ENCODE results near the gene CBFA2T2. TPM values are rescaled to one million over a fixed set of nuclear protein-coding genes. Genes with fewer than 3 reads are reported as not detected.
"Not testable (repeated sequence)": the region's sequence is repeated elsewhere in the genome, so short reads cannot be mapped to it uniquely, and the experiment has no call there.

The CBFA2T2 gene
- polyA plus RNA-seq, 3 donors, result 1.7 to 9.7 (median 4.9) TPM

- H3K36me3 ChIP-seq (replicated peaks in 1 of 2; ENCODE audit: control insufficient read depth in 1 of 2, insufficient read depth in 2 of 2, low read length in 2 of 2), result no peaks in the 10 kb centered on the region
- peak overlapping the region in 1 of 7 donors; percentile 9 for H3K27ac Mint-ChIP-seq
- no peak overlapping the region for H3K4me2 ChIP-seq (replicated peaks; ENCODE audit: extremely low read depth, low read length, poor library complexity, severe bottlenecking)
- no peak overlapping the region for H2AFZ ChIP-seq (ENCODE audit: insufficient read depth, low read depth, low read length, poor library complexity, severe bottlenecking)
- no peaks in the 10 kb centered on the region for H3K4me1 ChIP-seq (ENCODE audit: control insufficient read depth in 1 of 2, insufficient read depth in 2 of 2, low read length in 2 of 2)
- WGBS (ENCODE audit: insufficient coverage), result no CpG with 5 or more reads among the region's 1 CpG
- H3K27ac ChIP-seq (ENCODE audit: low read depth in 1 of 2, low read length in 2 of 2), result no peak overlapping the region
- H4K20me1 ChIP-seq (ENCODE audit: insufficient read depth, low read length), result peaks cover 13% of the 10 kb centered on the region
- DNase-seq, result no peak
- no peak overlapping the region for H3K4me3 Mint-ChIP-seq
- no peaks in the 10 kb centered on the region for H3K79me2 ChIP-seq (ENCODE audit: insufficient read depth, low read length)
- peaks cover 1 to 7% of the 10 kb centered on the region in 2 donors for H3K36me3 Mint-ChIP-seq
- H3K27me3 Mint-ChIP-seq (ENCODE audit: low read depth in 3 of 3), result no peaks in the 10 kb centered on the region
- TF ChIP-seq, protein P1, sequence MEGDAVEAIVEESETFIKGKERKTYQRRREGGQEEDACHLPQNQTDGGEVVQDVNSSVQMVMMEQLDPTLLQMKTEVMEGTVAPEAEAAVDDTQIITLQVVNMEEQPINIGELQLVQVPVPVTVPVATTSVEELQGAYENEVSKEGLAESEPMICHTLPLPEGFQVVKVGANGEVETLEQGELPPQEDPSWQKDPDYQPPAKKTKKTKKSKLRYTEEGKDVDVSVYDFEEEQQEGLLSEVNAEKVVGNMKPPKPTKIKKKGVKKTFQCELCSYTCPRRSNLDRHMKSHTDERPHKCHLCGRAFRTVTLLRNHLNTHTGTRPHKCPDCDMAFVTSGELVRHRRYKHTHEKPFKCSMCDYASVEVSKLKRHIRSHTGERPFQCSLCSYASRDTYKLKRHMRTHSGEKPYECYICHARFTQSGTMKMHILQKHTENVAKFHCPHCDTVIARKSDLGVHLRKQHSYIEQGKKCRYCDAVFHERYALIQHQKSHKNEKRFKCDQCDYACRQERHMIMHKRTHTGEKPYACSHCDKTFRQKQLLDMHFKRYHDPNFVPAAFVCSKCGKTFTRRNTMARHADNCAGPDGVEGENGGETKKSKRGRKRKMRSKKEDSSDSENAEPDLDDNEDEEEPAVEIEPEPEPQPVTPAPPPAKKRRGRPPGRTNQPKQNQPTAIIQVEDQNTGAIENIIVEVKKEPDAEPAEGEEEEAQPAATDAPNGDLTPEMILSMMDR (IDR thresholded peaks at IDR 0.05), result no peak
- H3K9me3 ChIP-seq (replicated peaks in 1 of 2; ENCODE audit: control insufficient read depth in 1 of 2, insufficient read depth in 1 of 2, low read length in 2 of 2), result no peaks in the 10 kb centered on the region
- intact Hi-C loops (cut with micrococcal nuclease), result no loop called here
- no peaks in the 10 kb centered on the region for H3K4me1 Mint-ChIP-seq
- H3K9me3 Mint-ChIP-seq, result peaks cover 2 to 7% (median 5%) of the 10 kb centered on the region in 7 donors
- no peak overlapping the region for H3K9ac ChIP-seq (ENCODE audit: insufficient read depth, low read length, poor library complexity, severe bottlenecking)
- no peaks in the 10 kb centered on the region for H3K27me3 ChIP-seq (ENCODE audit: control insufficient read depth in 2 of 2, insufficient read depth in 2 of 2, low read length in 2 of 2)
- H3K4me3 ChIP-seq (replicated peaks in 1 of 3; ENCODE audit: low read depth in 2 of 3, low read length in 3 of 3), result no peak overlapping the region
These were observed 42.0 kb downstream of the CBFA2T2 start for GRCh38 chr20:33531885-33532284.

GRCh38 chr20:33532753-33533459 lies 43.0 kb downstream of the CBFA2T2 start:
- intact Hi-C loops (cut with micrococcal nuclease), result no loop called here
- WGBS (ENCODE audit: insufficient coverage), result 65% methylated on average over 2 of the region's 2 CpGs

GRCh38 chr20:33535717-33536116 lies 45.8 kb downstream of the CBFA2T2 start:
- H3K36me3 Mint-ChIP-seq, result not testable (repeated sequence)

More at GRCh38 chr20:33532753-33533459, 43.0 kb downstream of the CBFA2T2 start:
- Histone ChIP-seq H3K9me3 (replicated peaks in 1 of 2; ENCODE audit: control insufficient read depth in 1 of 2, insufficient read depth in 1 of 2, low read length in 2 of 2) (no peaks in the 10 kb centered on the region), H3K4me3 (replicated peaks in 1 of 3; ENCODE audit: low read depth in 2 of 3, low read length in 3 of 3) (no peak overlapping the region), H3K79me2 (ENCODE audit: insufficient read depth, low read length) (no peaks in the 10 kb centered on the region), H3K36me3 (replicated peaks in 1 of 2; ENCODE audit: control insufficient read depth in 1 of 2, insufficient read depth in 2 of 2, low read length in 2 of 2) (no peaks in the 10 kb centered on the region), H3K27me3 (ENCODE audit: control insufficient read depth in 2 of 2, insufficient read depth in 2 of 2, low read length in 2 of 2) (no peaks in the 10 kb centered on the region), H4K20me1 (ENCODE audit: insufficient read depth, low read length) (peaks cover 13% of the 10 kb centered on the region), H3K4me1 (ENCODE audit: control insufficient read depth in 1 of 2, insufficient read depth in 2 of 2, low read length in 2 of 2) (no peaks in the 10 kb centered on the region), H3K4me2 (replicated peaks; ENCODE audit: extremely low read depth, low read length, poor library complexity, severe bottlenecking) (no peak overlapping the region), H3K27ac (ENCODE audit: low read depth in 1 of 2, low read length in 2 of 2) (no peak overlapping the region), H3K9ac (ENCODE audit: insufficient read depth, low read length, poor library complexity, severe bottlenecking) (no peak overlapping the region), H2AFZ (ENCODE audit: insufficient read depth, low read depth, low read length, poor library complexity, severe bottlenecking) (no peak overlapping the region)
- no peaks in the 10 kb centered on the region for H3K4me1 Mint-ChIP-seq
- no peaks in the 10 kb centered on the region for H3K27me3 Mint-ChIP-seq (ENCODE audit: low read depth in 3 of 3)
- no peak for DNase-seq
- peak overlapping the region in 1 of 7 donors; percentile 26 for H3K27ac Mint-ChIP-seq
- H3K9me3 Mint-ChIP-seq, result peaks cover 5 to 11% (median 8%) of the 10 kb centered on the region in 7 donors
- peaks cover 7 to 9% of the 10 kb centered on the region in 2 donors for H3K36me3 Mint-ChIP-seq
- H3K4me3 Mint-ChIP-seq, result no peak overlapping the region
- TF ChIP-seq, protein P1 (IDR thresholded peaks at IDR 0.05), result no peak

More at GRCh38 chr20:33535717-33536116, 45.8 kb downstream of the CBFA2T2 start:
- DNase-seq; H3K27ac Mint-ChIP-seq; H3K27me3 ChIP-seq (ENCODE audit: control insufficient read depth in 2 of 2, insufficient read depth in 2 of 2, low read length in 2 of 2); H3K4me1 Mint-ChIP-seq; H3K9me3 Mint-ChIP-seq; H3K27me3 Mint-ChIP-seq (ENCODE audit: low read depth in 3 of 3); intact Hi-C loops (cut with micrococcal nuclease); H3K4me2 ChIP-seq (replicated peaks; ENCODE audit: extremely low read depth, low read length, poor library complexity, severe bottlenecking); H3K9me3 ChIP-seq (replicated peaks in 1 of 2; ENCODE audit: control insufficient read depth in 1 of 2, insufficient read depth in 1 of 2, low read length in 2 of 2); H3K79me2 ChIP-seq (ENCODE audit: insufficient read depth, low read length); H3K27ac ChIP-seq (ENCODE audit: low read depth in 1 of 2, low read length in 2 of 2); H3K4me3 ChIP-seq (replicated peaks in 1 of 3; ENCODE audit: low read depth in 2 of 3, low read length in 3 of 3); H3K4me3 Mint-ChIP-seq; H3K4me1 ChIP-seq (ENCODE audit: control insufficient read depth in 1 of 2, insufficient read depth in 2 of 2, low read length in 2 of 2); H3K36me3 ChIP-seq (replicated peaks in 1 of 2; ENCODE audit: control insufficient read depth in 1 of 2, insufficient read depth in 2 of 2, low read length in 2 of 2); H3K9ac ChIP-seq (ENCODE audit: insufficient read depth, low read length, poor library complexity, severe bottlenecking); H2AFZ ChIP-seq (ENCODE audit: insufficient read depth, low read depth, low read length, poor library complexity, severe bottlenecking): not testable (repeated sequence)
- peaks cover 19% of the 10 kb centered on the region for H4K20me1 ChIP-seq (ENCODE audit: insufficient read depth, low read length)
- no CpG with 5 or more reads among the region's 8 CpGs for WGBS (ENCODE audit: insufficient coverage)

All from CD14-positive monocyte (primary cell).